ENCODE measurements around the gene CENPC.

DNA sequence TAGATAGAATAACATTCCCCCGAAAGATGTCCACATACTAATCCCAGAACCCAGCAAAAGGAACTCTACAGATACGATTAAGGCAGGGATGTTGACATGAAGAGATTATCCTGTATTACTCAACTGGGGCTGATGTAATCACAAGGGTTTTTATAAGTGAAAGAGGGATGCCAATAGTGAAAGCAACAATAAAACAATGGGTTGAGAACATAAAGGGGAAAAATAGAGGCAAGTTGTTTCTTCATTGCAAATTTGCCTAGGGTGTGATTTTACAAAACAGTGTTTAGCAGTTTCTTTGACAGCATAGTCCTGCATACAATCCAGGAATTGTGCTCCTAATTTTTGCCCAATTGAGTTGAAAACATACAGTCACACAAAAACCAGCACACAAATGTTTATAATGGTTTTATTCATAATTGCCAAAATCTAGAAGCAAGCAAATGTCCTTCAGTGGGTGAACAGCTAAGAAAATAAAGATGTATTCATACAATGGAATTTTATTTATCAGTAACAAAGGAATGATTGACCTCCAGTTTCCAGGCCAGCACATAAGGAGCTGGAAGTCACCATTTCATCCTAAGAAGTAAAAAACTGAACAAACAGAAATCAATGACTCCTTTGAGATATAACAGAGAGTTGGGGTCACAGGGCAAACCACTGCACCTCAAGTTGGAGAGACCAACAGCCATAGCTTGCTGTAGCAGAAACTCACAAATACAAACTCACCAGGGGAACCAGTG is 107.2 kb downstream of the CENPC start:
- TF ChIP-seq POLR2A (IDR thresholded peaks at IDR 0.05) (no peak), POLR2AphosphoS5 (IDR thresholded peaks at IDR 0.05) (no peak), EP300 (IDR thresholded peaks at IDR 0.05) (no peak)
- TF ChIP-seq, protein P1, sequence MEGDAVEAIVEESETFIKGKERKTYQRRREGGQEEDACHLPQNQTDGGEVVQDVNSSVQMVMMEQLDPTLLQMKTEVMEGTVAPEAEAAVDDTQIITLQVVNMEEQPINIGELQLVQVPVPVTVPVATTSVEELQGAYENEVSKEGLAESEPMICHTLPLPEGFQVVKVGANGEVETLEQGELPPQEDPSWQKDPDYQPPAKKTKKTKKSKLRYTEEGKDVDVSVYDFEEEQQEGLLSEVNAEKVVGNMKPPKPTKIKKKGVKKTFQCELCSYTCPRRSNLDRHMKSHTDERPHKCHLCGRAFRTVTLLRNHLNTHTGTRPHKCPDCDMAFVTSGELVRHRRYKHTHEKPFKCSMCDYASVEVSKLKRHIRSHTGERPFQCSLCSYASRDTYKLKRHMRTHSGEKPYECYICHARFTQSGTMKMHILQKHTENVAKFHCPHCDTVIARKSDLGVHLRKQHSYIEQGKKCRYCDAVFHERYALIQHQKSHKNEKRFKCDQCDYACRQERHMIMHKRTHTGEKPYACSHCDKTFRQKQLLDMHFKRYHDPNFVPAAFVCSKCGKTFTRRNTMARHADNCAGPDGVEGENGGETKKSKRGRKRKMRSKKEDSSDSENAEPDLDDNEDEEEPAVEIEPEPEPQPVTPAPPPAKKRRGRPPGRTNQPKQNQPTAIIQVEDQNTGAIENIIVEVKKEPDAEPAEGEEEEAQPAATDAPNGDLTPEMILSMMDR (IDR thresholded peaks at IDR 0.05): no peak

All from sigmoid colon (tissue), 4 donors.